ENCODE measurements around the gene ANKS1A. TPM values are rescaled to one million over a fixed set of nuclear protein-coding genes. Genes with fewer than 3 reads are reported as not detected.
A peak's percentile ranks its signal among the peaks of the same experiment; 100 is the strongest.

Gene ANKS1A
- polyA plus RNA-seq, 3 donors from 2014 or later = 1.3 to 4.3 (median 1.6) TPM

GRCh38 chr6:35139470-35139869 lies 250.4 kb downstream of the ANKS1A start:
- no peaks in the 10 kb centered on the region for H3K36me3 Mint-ChIP-seq
- DNase-seq = no peak
- peaks cover 2 to 14% (median 10%) of the 10 kb centered on the region in 3 donors for H3K27me3 Mint-ChIP-seq (ENCODE audit: low read depth in 3 of 3)
- H3K4me3 Mint-ChIP-seq = no peak overlapping the region
- peaks cover 11% of the 10 kb centered on the region in 2 donors for H3K4me1 Mint-ChIP-seq
- no peak overlapping the region for H3K27ac Mint-ChIP-seq
- H3K9me3 Mint-ChIP-seq = no peaks in the 10 kb centered on the region

GRCh38 chr6:35139924-35140638 lies 251.0 kb downstream of the ANKS1A start:
- Mint-ChIP-seq H3K27me3 (ENCODE audit: low read depth in 3 of 3) (peaks cover 2 to 14% (median 10%) of the 10 kb centered on the region in 3 donors), H3K4me3 (peak overlapping the region; percentile 2 to 86 (median 64)), H3K36me3 (no peaks in the 10 kb centered on the region), H3K27ac (peak overlapping the region; percentile 5 to 77 (median 33)), H3K4me1 (peaks cover 11% of the 10 kb centered on the region in 2 donors), H3K9me3 (no peaks in the 10 kb centered on the region)
- DNase-seq = peak; percentile 34 to 46 (median 41)

GRCh38 chr6:35140639-35141006 lies 251.6 kb downstream of the ANKS1A start:
- peak overlapping the region in 3 of 6 donors; percentile 6 to 77 (median 49) for H3K27ac Mint-ChIP-seq
- DNase-seq = no peak
- no peaks in the 10 kb centered on the region for H3K9me3 Mint-ChIP-seq
- H3K4me3 Mint-ChIP-seq = peak overlapping the region in 4 of 5 donors; percentile 61 to 86 (median 67)
- H3K36me3 Mint-ChIP-seq = no peaks in the 10 kb centered on the region
- H3K4me1 Mint-ChIP-seq = peaks cover 11% of the 10 kb centered on the region in 2 donors
- H3K27me3 Mint-ChIP-seq (ENCODE audit: low read depth in 3 of 3) = peaks cover 2 to 14% (median 10%) of the 10 kb centered on the region in 3 donors

Other genes starting within 250 kb of the ANKS1A start
- 10 to 100 TPM; 16.5 to 26.8 (median 19.3) TPM for gene ILRUN, start 192.5 kb upstream of the ANKS1A start, polyA plus RNA-seq
- 100 to 1,000 TPM; 266 to 481 (median 325) TPM for gene SNRPC, start 131.8 kb upstream of the ANKS1A start, polyA plus RNA-seq
- gene BLTP3A, start 97.2 kb upstream of the ANKS1A start, polyA plus RNA-seq = 1 to 10 TPM in 2 of 3 donors, under 1 TPM in 1; 0.83 to 2.8 (median 2.0) TPM
- gene TAF11, start 1.2 kb upstream of the ANKS1A start, polyA plus RNA-seq = 10 to 100 TPM; 15.8 to 20.5 (median 20.4) TPM

Data from immature natural killer cell (primary cell).